Chondrocyte (in vitro differentiated cells): ENCODE data around the gene SASH1. TPM values are rescaled to one million over a fixed set of nuclear protein-coding genes. Genes with fewer than 3 reads are reported as not detected.

Experiments
- DNase-seq: peaks from one replicate; pipeline ENCODE4 v3.0.0; 2021; ENCODE audit warnings: mixed read lengths, low spot score
- H3K27ac Mint-ChIP-seq: one replicate; pipeline ENCODE4 v1.8.0; 2021; ENCODE audit warnings: mild to moderate bottlenecking, moderate library complexity, mixed read lengths; ENCODE audit not compliant: unreplicated experiment
- H3K27me3 Mint-ChIP-seq: 2 replicates; pipeline ENCODE4 v1.8.0; 2021; ENCODE audit warnings: low read depth, mixed read lengths
- H3K36me3 Mint-ChIP-seq: 2 replicates; pipeline ENCODE4 v1.8.0; 2021; ENCODE audit warnings: low read depth, mixed read lengths
- H3K4me1 Mint-ChIP-seq: 2 replicates; pipeline ENCODE4 v1.8.0; 2021; ENCODE audit warnings: low read depth, mild to moderate bottlenecking, mixed read lengths
- H3K4me3 Mint-ChIP-seq: one replicate; pipeline ENCODE4 v1.8.0; 2021; ENCODE audit warnings: mild to moderate bottlenecking, moderate library complexity, mixed read lengths; ENCODE audit not compliant: unreplicated experiment
- H3K9me3 Mint-ChIP-seq: 2 replicates; pipeline ENCODE4 v1.8.0; 2021; ENCODE audit warnings: low read depth, mixed read lengths
- CTCF ChIP-seq: fragments of 200-600 bp; sonication (generic); IDR thresholded peaks from 2 replicates; pipeline ENCODE4 v1.5.0; 2021; ENCODE audit warnings: antibody characterized with exemption, mild to moderate bottlenecking, moderate library complexity
- total RNA-seq: library from RNA; stranded (reverse); gene quantifications from 3 replicates; pipeline ENCODE4 v1.2.1, GENCODE V29; 2021

Gene SASH1
- total RNA-seq, 1 donor from 2014 or later: 82.9 TPM

GRCh38 chr6:148548065-148548748 lies 205.6 kb downstream of the SASH1 start:
- no peaks in the 10 kb centered on the region for H3K9me3 Mint-ChIP-seq
- H3K4me1 Mint-ChIP-seq: no peaks in the 10 kb centered on the region
- peak overlapping the region; percentile 32 for H3K27ac Mint-ChIP-seq
- H3K4me3 Mint-ChIP-seq: no peak overlapping the region
- no peak for DNase-seq
- TF ChIP-seq CTCF: no peak
- H3K27me3 Mint-ChIP-seq: no peaks in the 10 kb centered on the region
- peaks cover 49% of the 10 kb centered on the region for H3K36me3 Mint-ChIP-seq

- no peaks in the 10 kb centered on the region for H3K27me3 Mint-ChIP-seq
- H3K4me1 Mint-ChIP-seq: no peaks in the 10 kb centered on the region
- H3K36me3 Mint-ChIP-seq: peaks cover 49% of the 10 kb centered on the region
- DNase-seq: no peak
- peak overlapping the region; percentile 32 for H3K27ac Mint-ChIP-seq
- TF ChIP-seq CTCF: no peak
- peaks cover 4% of the 10 kb centered on the region for H3K9me3 Mint-ChIP-seq
- no peak overlapping the region for H3K4me3 Mint-ChIP-seq
These were observed 206.1 kb downstream of the SASH1 start for GRCh38 chr6:148548749-148549140.

DNA sequence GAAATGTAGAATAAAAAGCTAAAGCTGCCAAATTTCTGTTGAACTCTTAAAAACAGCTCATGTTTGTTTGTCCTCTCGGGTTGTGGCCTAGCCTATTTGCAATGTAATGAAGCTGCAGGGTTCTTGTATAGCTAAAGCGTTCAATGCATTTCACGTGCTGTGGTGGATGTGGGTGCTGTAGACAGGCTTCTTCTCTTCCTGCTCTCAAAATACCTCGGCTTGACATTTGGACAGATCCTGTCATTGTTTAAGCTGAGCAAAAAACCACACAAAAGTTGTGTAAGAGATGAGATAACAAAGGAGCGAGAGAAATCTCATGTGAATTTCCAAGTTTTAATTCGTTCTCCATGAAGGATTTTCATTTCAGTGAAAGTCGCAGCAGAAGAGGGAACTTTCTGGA lies 207.9 kb downstream of the SASH1 start:
- TF ChIP-seq CTCF: no peak
- no peak for DNase-seq
- Mint-ChIP-seq H3K4me3 (no peak overlapping the region), H3K4me1 (no peaks in the 10 kb centered on the region), H3K36me3 (peaks cover 47% of the 10 kb centered on the region), H3K27ac (no peak overlapping the region), H3K9me3 (peaks cover 7% of the 10 kb centered on the region), H3K27me3 (no peaks in the 10 kb centered on the region)

GRCh38 chr6:148551226-148551625 lies 208.6 kb downstream of the SASH1 start:
- H3K27ac Mint-ChIP-seq: no peak overlapping the region
- no peak for DNase-seq
- peaks cover 42% of the 10 kb centered on the region for H3K36me3 Mint-ChIP-seq
- TF ChIP-seq CTCF: no peak
- H3K27me3 Mint-ChIP-seq: no peaks in the 10 kb centered on the region
- peaks cover 7% of the 10 kb centered on the region for H3K9me3 Mint-ChIP-seq
- no peaks in the 10 kb centered on the region for H3K4me1 Mint-ChIP-seq
- H3K4me3 Mint-ChIP-seq: no peak overlapping the region

DNA sequence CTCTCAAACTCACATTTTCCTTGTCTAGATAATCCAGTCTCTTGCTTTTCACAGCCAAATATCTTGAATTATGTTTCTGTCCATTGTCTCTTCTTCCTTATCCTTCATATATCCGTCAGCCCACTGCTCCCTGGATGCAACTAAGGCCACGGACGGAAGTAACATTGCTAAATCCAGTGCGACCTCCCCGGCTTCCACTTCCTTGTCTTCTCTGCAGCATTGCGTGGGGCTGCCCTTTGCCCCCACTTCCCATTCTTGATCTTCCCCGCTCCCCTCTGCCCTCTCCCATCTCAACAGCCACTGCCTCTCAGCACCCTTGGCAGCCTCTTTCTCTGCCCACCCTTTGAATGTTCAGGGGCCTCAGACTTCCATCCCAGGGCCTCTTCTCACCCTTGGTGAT lies 213.8 kb downstream of the SASH1 start:
- DNase-seq: no peak
- Mint-ChIP-seq H3K27ac (no peak overlapping the region), H3K4me1 (peaks cover 6% of the 10 kb centered on the region), H3K9me3 (peaks cover 7% of the 10 kb centered on the region), H3K4me3 (no peak overlapping the region), H3K36me3 (peaks cover 11% of the 10 kb centered on the region), H3K27me3 (no peaks in the 10 kb centered on the region)
- TF ChIP-seq CTCF: no peak
